Measurements from ENCODE around the gene ABHD5.

DNA sequence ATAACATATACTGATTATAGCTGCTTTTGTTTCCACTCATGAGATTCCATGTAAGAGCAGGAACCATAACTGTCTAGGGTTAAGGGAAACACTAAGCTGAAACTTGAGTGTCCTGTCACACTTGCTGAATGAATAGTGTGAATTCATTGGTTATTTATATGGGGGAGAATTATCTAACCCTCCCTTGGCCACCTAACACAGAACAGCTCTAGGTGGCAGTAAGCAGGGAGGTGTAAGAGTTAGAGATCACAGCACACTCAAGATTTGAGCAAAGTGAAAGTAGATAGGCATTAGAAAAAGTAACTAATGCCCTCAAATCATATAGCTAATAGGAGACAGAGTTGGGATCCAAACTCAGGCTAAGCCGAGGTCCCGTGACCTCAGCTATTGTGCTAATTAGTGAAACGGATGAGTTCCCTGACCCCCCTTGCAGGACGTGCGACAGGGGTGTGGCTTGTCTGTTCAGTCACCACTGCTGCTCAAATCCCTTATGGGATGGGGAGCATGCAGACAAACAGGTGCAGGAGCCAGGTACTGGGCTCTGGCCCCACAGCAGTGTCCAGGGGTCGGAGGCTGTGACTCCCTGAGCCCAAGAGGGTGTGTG, 41.3 kb upstream of the ABHD5 start:
- TF ChIP-seq, protein P1, sequence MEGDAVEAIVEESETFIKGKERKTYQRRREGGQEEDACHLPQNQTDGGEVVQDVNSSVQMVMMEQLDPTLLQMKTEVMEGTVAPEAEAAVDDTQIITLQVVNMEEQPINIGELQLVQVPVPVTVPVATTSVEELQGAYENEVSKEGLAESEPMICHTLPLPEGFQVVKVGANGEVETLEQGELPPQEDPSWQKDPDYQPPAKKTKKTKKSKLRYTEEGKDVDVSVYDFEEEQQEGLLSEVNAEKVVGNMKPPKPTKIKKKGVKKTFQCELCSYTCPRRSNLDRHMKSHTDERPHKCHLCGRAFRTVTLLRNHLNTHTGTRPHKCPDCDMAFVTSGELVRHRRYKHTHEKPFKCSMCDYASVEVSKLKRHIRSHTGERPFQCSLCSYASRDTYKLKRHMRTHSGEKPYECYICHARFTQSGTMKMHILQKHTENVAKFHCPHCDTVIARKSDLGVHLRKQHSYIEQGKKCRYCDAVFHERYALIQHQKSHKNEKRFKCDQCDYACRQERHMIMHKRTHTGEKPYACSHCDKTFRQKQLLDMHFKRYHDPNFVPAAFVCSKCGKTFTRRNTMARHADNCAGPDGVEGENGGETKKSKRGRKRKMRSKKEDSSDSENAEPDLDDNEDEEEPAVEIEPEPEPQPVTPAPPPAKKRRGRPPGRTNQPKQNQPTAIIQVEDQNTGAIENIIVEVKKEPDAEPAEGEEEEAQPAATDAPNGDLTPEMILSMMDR (IDR thresholded peaks at IDR 0.05): no peak
- no peak for TF ChIP-seq POLR2A (IDR thresholded peaks at IDR 0.05)
